GM18520 (cell line): ENCODE data around the gene PKN2.
"Not testable (repeated sequence)": the region's sequence is repeated elsewhere in the genome, so short reads cannot be mapped to it uniquely, and the experiment has no call there.

Experiments used
- ATAC-seq: cut with Tn5 transposase; IDR thresholded peaks from one replicate; pipeline ENCODE4 v1.9.1; 2021; ENCODE audit not compliant: unreplicated experiment

Gene PKN2

GRCh38 chr1:88784551-88784950, 100.5 kb downstream of the PKN2 start:
- ATAC-seq = no peak

- no peak for ATAC-seq
These were observed 103.2 kb downstream of the PKN2 start for GRCh38 chr1:88787023-88787903.

DNA sequence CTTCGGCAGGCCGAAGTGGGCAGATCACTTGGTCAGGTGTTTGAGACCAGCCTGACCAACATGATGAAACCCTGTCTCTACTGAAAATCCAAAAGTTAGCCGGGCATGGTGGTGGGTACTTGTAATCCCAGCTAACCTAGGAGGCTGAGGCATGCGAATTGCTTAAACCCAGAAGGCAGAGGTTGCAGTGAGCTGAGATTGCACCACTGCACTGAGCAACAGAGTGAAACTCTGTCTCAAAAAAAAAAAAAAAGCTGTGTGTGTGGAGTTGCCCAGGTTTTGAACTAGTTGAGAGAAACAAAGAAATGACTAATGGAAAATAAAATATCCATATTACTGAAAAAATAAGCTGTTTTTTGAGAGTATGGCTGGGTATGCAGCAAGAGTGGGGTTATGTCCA, 107.1 kb downstream of the PKN2 start:
- ATAC-seq = no peak

GRCh38 chr1:88799491-88799890, 115.4 kb downstream of the PKN2 start:
- no peak for ATAC-seq

DNA sequence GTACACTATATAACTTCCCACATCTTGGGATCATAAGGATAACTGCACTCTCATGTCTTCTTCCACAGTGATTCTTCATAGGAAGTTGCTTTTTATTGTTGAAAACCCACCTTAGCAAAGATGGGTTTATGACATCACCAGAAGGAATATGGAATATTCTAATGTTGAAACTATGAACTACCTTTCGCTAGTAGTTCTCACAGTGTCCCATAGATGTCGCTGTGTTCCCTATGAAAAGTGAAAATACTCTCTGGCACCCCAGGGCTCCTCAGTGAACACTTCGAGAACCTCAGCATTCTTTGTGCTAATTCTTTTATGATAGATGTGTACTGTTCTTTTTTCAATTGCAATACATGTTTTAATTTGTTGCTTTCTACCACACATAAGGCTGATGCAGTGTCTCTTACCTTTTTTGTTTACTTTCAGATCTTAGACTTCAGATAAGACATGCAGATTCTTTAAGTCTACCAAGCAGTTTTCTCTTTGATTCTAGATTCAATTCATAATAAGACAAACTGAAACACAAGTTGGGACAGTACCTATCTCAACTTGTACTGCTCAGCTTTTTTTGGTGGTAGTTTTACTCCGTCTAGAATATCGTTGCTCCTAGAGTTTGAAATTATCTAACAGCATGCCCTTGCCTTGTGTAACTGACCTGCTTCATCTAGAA, 116.4 kb downstream of the PKN2 start:
- ATAC-seq = no peak

- no peak for ATAC-seq
These were observed 117.6 kb downstream of the PKN2 start for GRCh38 chr1:88801575-88802208.

DNA sequence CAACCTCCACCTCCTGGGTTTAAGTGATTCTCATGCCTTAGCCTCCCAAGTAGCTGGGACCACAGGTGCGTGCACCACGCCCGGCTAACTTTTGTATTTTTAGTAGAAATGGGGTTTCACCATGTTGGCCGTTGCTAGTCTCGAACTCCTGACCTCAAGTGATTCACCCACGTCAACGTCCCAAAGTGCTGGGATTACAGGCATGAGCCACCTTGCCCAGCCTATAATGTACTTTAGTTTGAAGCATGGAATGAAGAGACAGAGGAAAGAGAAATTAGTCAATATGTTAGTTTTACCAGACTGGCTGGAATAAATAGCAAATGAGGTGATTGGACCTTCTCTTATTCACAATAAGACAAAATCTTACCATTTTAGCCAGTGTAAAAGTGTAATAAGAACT, 118.3 kb downstream of the PKN2 start:
- ATAC-seq = no peak

DNA sequence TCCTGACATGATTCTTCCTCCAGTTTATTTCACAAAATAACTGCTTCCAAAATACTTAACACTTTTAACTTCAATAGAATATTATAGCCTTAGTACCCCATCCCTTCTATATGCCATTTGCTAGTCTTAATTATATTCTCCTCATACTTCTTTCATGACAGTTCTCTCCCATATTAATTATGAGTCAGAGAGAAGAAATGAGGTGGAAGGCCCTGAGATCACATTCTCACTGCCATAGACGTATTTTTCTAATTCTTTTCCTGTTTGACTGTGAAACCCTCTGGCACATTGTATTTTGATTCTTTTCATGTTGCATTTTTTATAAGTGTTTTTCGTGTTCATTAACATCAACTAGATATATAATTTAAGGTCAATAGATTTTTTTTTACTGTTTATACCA, 118.9 kb downstream of the PKN2 start:
- ATAC-seq = no peak

GRCh38 chr1:88803444-88803843, 119.4 kb downstream of the PKN2 start:
- ATAC-seq = no peak

GRCh38 chr1:88812366-88812765, 128.3 kb downstream of the PKN2 start:
- ATAC-seq = no peak

DNA sequence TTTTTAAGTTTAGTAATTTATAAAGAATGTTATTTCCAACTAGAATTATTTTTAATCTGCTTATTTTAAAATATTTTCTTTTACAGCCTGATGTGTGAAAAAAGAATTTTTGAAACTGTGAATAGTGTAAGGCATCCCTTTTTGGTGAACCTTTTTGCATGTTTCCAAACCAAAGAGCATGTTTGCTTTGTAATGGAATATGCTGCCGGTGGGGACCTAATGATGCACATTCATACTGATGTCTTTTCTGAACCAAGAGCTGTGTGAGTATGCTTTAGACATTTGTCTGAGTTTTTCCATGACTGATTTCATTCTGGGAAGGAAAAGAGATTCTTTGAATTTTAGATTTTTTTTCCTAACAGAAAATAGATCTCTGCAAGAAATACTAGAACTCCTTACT, 129.4 kb downstream of the PKN2 start:
- no peak for ATAC-seq

DNA sequence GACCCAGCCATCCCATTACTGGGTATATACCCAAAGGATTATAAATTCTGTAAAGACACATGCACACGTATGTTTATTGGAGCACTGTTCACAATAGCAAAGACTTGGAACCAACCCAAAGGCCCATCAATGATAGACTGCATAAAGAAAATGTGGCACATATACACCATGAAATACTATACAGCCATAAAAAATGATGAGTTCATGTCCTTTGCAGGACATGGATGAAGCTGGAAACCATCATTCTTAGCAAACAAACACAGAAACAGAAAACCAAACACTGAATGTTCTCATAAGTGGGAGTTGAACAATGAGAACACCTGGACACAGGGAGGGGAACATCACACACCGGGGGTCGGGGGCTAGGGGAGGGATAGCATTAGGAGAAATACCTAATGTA, 135.6 kb downstream of the PKN2 start:
- not testable (repeated sequence) for ATAC-seq

- ATAC-seq = no peak
These were observed 141.6 kb downstream of the PKN2 start for GRCh38 chr1:88825721-88826120.

- ATAC-seq = no peak
These were observed 163.6 kb downstream of the PKN2 start for GRCh38 chr1:88847643-88848042.

- ATAC-seq = no peak
These were observed 167.4 kb downstream of the PKN2 start for GRCh38 chr1:88851303-88852063.

DNA sequence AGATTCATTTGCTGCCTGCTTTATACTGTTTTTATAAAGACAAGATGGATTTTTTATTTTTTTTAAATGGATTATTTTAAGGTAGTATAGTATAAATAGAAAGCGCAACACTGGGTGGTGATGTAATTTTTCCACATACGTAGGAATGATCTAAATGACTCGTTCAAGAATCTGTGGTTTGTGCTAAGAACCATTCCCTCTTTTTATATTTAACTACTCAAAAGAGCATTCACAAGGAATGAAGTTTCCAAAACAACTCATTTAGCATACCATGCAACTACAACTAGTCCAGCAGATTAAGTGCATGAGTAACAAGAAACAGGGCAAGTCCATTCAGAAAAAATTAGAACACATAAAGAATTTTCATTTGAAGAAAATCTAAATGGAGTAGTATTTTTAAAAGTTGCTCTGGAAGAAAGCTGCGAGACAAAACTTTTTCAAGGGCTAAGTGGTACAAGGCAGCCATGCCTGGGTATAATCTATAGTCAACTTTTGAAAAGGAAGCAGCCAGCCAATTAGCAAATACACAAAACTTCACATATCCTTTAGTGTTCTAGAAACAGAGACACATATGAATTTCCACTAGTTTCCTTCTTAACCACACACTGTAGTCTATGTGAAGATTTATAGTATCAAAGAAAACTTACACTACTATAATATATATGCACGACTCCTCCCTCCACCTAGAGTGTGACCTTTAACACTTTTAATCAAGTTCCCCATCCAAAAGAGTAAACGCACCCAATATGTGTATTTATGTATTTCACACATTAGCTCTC, 183.9 kb downstream of the PKN2 start:
- no peak for ATAC-seq

DNA sequence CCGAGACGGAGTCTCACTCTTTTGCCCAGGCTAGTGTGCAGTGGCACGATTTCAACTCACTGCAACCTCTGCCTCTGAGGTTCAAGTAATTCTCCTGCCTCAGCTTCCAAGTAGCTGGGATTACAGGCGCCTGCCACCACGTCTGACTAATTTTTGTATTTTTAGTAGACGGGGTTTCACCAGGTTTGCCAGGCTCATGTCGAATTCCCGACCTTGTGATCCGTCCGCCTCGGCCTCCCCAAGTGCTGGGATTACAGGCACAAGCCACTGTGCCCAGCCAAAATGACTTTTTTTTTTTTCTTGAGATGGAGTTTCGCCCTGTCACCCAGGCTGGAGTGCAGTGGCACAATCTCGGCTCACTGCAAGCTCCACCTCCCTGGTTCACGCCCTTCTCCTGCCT, 185.6 kb downstream of the PKN2 start:
- not testable (repeated sequence) for ATAC-seq

- no peak for ATAC-seq
These were observed 189.8 kb downstream of the PKN2 start for GRCh38 chr1:88873737-88874349.

- no peak for ATAC-seq
These were observed 191.5 kb downstream of the PKN2 start for GRCh38 chr1:88875595-88875994.
